Subcutaneous adipose tissue (tissue), 4 donors: ENCODE results near the gene DLG2. TPM values are rescaled to one million over a fixed set of nuclear protein-coding genes. Genes with fewer than 3 reads are reported as not detected.

Experiments used
- CTCF ChIP-seq: fragments of 450-650 bp; IDR thresholded peaks from one replicate; pipeline ENCODE4 v1.5.1; 2016; ENCODE audit warnings: low read depth, mild to moderate bottlenecking, control low read depth, antibody characterized with exemption, moderate library complexity
- total RNA-seq, 4 donors: library from RNA; depleted of rRNA; stranded (reverse); fragments of >200 nt; gene quantifications; one replicate each; pipeline ENCODE4 v1.1.0, GENCODE V29; 2016

DLG2 gene
- total RNA-seq, 4 donors from 2014 or later = 3.6 to 7.0 (median 6.1) TPM

GRCh38 chr11:84837402-84838069 is 789.6 kb downstream of the DLG2 start:
- no peak for TF ChIP-seq CTCF

GRCh38 chr11:84836371-84836770 is 790.8 kb downstream of the DLG2 start:
- TF ChIP-seq CTCF = no peak

- TF ChIP-seq CTCF = no peak
These were observed 793.6 kb downstream of the DLG2 start for GRCh38 chr11:84833488-84834088.

GRCh38 chr11:84830372-84830771 is 796.8 kb downstream of the DLG2 start:
- no peak for TF ChIP-seq CTCF

- TF ChIP-seq CTCF = no peak
These were observed 798.0 kb downstream of the DLG2 start for GRCh38 chr11:84829162-84829561.

GRCh38 chr11:84828616-84829015 is 798.5 kb downstream of the DLG2 start:
- no peak for TF ChIP-seq CTCF

- no peak for TF ChIP-seq CTCF
These were observed 802.0 kb downstream of the DLG2 start for GRCh38 chr11:84825106-84825660.
